ENCODE results near the gene OTUD3. TPM values are rescaled to one million over a fixed set of nuclear protein-coding genes. Genes with fewer than 3 reads are reported as not detected.

The OTUD3 gene
- total RNA-seq, 6 experiments from 2014 or later, result 5.4 to 8.3 (median 7.5) TPM

GRCh38 chr1:19889656-19890055 is 7.5 kb downstream of the OTUD3 start:
- H3K27me3 Mint-ChIP-seq (ENCODE audit: insufficient read depth), result no peaks in the 10 kb centered on the region
- no peak overlapping the region for H3K4me3 Mint-ChIP-seq
- peaks cover 80% of the 10 kb centered on the region for H3K4me1 Mint-ChIP-seq (ENCODE audit: low read depth)
- H3K36me3 Mint-ChIP-seq (ENCODE audit: low read depth), result peaks cover 34% of the 10 kb centered on the region
- no peak overlapping the region; the same call in 1 of the 2 replicates for H3K27ac Mint-ChIP-seq
- no peak for TF ChIP-seq CTCF (IDR thresholded peaks at IDR 0.05)
- H3K9me3 Mint-ChIP-seq, result no peaks in the 10 kb centered on the region
- DNase-seq, result no peak

GRCh38 chr1:19892129-19892528 is 9.9 kb downstream of the OTUD3 start:
- Mint-ChIP-seq H3K9me3 (no peaks in the 10 kb centered on the region), H3K27me3 (ENCODE audit: insufficient read depth) (0 out of 2 replicates have a peak, but pooled peaks cover 2% of the 10 kb centered on the region), H3K4me1 (ENCODE audit: low read depth) (peaks cover 63% of the 10 kb centered on the region), H3K4me3 (no peak overlapping the region), H3K27ac (peak overlapping the region; percentile 8), H3K36me3 (ENCODE audit: low read depth) (peaks cover 33% of the 10 kb centered on the region)
- no peak for TF ChIP-seq CTCF (IDR thresholded peaks at IDR 0.05)
- DNase-seq, result no peak

GRCh38 chr1:19892628-19893168 is 10.5 kb downstream of the OTUD3 start:
- Mint-ChIP-seq H3K4me3 (no peak overlapping the region), H3K9me3 (no peaks in the 10 kb centered on the region), H3K27ac (peak overlapping the region; percentile 8), H3K36me3 (ENCODE audit: low read depth) (peaks cover 33% of the 10 kb centered on the region), H3K4me1 (ENCODE audit: low read depth) (peaks cover 63% of the 10 kb centered on the region), H3K27me3 (ENCODE audit: insufficient read depth) (0 out of 2 replicates have a peak, but pooled peaks cover 2% of the 10 kb centered on the region)
- DNase-seq, result no peak
- no peak for TF ChIP-seq CTCF (IDR thresholded peaks at IDR 0.05)

- peaks cover 53% of the 10 kb centered on the region for H3K4me1 Mint-ChIP-seq (ENCODE audit: low read depth)
- H3K27me3 Mint-ChIP-seq (ENCODE audit: insufficient read depth), result 0 out of 2 replicates have a peak, but pooled peaks cover 2% of the 10 kb centered on the region
These were observed 11.5 kb downstream of the OTUD3 start for GRCh38 chr1:19893687-19894086.

GRCh38 chr1:19894218-19894617 is 12.0 kb downstream of the OTUD3 start:
- Mint-ChIP-seq H3K4me3 (no peak overlapping the region), H3K9me3 (no peaks in the 10 kb centered on the region)

More at GRCh38 chr1:19893687-19894086, 11.5 kb downstream of the OTUD3 start:
- no peak for DNase-seq
- no peak overlapping the region for H3K4me3 Mint-ChIP-seq
- no peak for TF ChIP-seq CTCF (IDR thresholded peaks at IDR 0.05)
- no peaks in the 10 kb centered on the region for H3K9me3 Mint-ChIP-seq
- peaks cover 30% of the 10 kb centered on the region for H3K36me3 Mint-ChIP-seq (ENCODE audit: low read depth)
- H3K27ac Mint-ChIP-seq, result no peak overlapping the region

More at GRCh38 chr1:19894218-19894617, 12.0 kb downstream of the OTUD3 start:
- Mint-ChIP-seq H3K27ac (no peak overlapping the region), H3K4me1 (ENCODE audit: low read depth) (peaks cover 47% of the 10 kb centered on the region), H3K36me3 (ENCODE audit: low read depth) (peaks cover 35% of the 10 kb centered on the region), H3K27me3 (ENCODE audit: insufficient read depth) (0 out of 2 replicates have a peak, but pooled peaks cover 2% of the 10 kb centered on the region)
- no peak for DNase-seq
- no peak for TF ChIP-seq CTCF (IDR thresholded peaks at IDR 0.05)
